ENCODE results near the gene HHAT. TPM values are rescaled to one million over a fixed set of nuclear protein-coding genes. Genes with fewer than 3 reads are reported as not detected.
A peak's percentile ranks its signal among the peaks of the same experiment; 100 is the strongest.

The HHAT gene
- total and polyA plus RNA-seq, 5 donors = 1.6 to 2.8 (median 2.3) TPM

- ATAC-seq = no peak
These were observed 244.4 kb downstream of the HHAT start for GRCh38 chr1:210573141-210573540.

DNA sequence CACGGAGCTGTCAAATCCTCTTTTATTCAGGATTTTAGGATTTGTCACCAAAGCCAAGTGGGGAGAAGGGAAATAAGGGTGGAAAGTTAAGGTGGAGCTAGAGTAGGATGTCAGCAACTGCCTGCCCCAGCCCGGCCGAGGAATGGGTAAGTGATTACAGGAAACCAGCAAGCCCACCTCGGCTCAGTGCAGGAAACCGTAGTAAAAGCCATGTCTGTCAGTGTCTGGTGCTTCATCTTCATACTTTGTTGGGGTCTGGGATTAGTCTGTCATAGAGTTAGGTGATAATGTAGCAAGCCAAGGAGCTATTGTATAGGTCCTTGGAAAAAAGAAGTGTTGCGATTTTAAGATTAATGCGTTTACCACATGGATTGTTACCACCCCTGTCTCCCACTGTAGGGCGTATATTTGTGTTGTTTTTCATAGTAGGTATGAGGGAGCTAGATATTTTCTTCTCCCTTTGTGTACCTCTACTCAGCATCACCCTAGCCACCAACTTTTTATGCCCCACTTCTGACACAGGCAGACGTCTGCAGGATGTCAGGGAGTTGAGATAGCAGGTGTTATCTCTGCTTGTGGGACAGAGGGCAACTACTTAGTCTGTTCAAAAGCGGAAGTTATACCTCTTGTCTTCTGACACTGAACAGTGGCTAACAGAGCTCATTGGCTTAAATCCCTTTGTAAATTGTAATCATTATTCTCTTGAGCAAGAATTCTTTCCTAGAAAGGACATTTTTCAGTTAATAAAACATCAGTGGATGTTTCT is 253.7 kb downstream of the HHAT start:
- WGBS = 53% methylated on average over 10 of the region's 10 CpGs
- H3K27me3 ChIP-seq (ENCODE audit: control insufficient read depth, insufficient read depth) = no peaks in the 10 kb centered on the region
- intact Hi-C loops (cut with DNase I) = loop anchor here in 2 of 4 donors (5.0 to 10.0 kb wide), 2 partner anchors 550 to 552 kb away; partner anchors contain the start of gene KCNH1 (in 2 of the 2)
- H3K27ac ChIP-seq (ENCODE audit: low read length) = no peak overlapping the region
- H3K9me3 ChIP-seq (ENCODE audit: control insufficient read depth, low read length) = no peaks in the 10 kb centered on the region
- H3K4me3 ChIP-seq (ENCODE audit: low read length) = no peak overlapping the region
- ATAC-seq (no peak), DNase-seq (no peak)
- no peaks in the 10 kb centered on the region for H3K4me1 ChIP-seq (ENCODE audit: control insufficient read depth, insufficient read depth, low read length)

More at GRCh38 chr1:210573141-210573540, 244.4 kb downstream of the HHAT start:
- H3K4me1 ChIP-seq (ENCODE audit: control insufficient read depth, insufficient read depth, low read length) = no peaks in the 10 kb centered on the region
- no peaks in the 10 kb centered on the region for H3K27me3 ChIP-seq (ENCODE audit: control insufficient read depth, insufficient read depth)
- WGBS = 89% methylated on average over 6 of the region's 6 CpGs
- intact Hi-C loops (cut with DNase I) = no loop called here
- no peak for DNase-seq
- no peak overlapping the region for H3K27ac ChIP-seq (ENCODE audit: low read length)
- no peaks in the 10 kb centered on the region for H3K9me3 ChIP-seq (ENCODE audit: control insufficient read depth, low read length)
- no peak overlapping the region for H3K4me3 ChIP-seq (ENCODE audit: low read length)

DNA sequence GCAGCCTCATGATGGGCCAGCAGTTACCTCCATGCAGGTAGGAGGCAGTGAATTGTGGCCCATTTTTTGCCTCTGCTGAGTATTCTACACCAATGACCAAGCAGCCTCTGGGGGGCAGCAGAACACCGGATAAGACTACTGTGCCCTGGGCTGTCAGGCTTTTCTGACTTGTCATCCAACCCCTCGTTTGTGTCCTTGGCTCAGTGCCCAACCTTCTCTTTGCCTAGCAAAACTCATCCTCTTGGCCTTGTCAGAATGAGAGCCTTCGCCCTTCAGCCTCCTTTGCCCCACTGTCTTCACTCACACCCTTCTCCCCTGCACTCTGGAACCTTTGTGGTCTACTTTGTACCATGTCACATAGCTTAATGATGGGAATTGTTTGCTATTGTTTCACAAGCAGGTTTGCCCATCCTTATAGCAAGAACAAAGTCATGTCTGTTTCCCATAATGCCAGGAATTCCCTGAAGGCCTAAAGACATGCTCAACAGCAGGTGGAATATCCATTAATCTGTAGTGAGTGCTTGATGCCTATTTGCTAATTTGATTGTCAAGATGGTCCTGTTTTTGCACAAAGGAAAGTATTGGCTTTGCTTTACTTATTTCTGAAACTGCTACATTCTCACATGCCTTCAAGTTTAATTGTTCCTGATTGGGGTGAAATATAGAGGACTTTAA is 255.9 kb downstream of the HHAT start:
- Histone ChIP-seq H3K27ac (ENCODE audit: low read length) (no peak overlapping the region), H3K9me3 (ENCODE audit: control insufficient read depth, low read length) (no peaks in the 10 kb centered on the region), H3K4me3 (ENCODE audit: low read length) (no peak overlapping the region), H3K4me1 (ENCODE audit: control insufficient read depth, insufficient read depth, low read length) (no peaks in the 10 kb centered on the region), H3K27me3 (ENCODE audit: control insufficient read depth, insufficient read depth) (no peaks in the 10 kb centered on the region)
- DNase-seq (peak; percentile 77 to 89 (median 83)), ATAC-seq (peak; percentile 78 to 86)
- 20% methylated on average over 3 of the region's 3 CpGs for WGBS
- intact Hi-C loops (cut with DNase I) = loop anchor here (2.0 to 10.0 kb wide), 3 partner anchors 548 to 550 kb away; partner anchors contain the start of gene KCNH1 (in 4 of the 4)

- no peak for ATAC-seq
- H3K4me1 ChIP-seq (ENCODE audit: control insufficient read depth, insufficient read depth, low read length) = no peaks in the 10 kb centered on the region
- DNase-seq = no peak
- no peak overlapping the region for H3K27ac ChIP-seq (ENCODE audit: low read length)
- intact Hi-C loops (cut with DNase I) = loop anchor here in 2 of 4 donors (5.0 to 10.0 kb wide), 2 partner anchors 546 to 548 kb away; partner anchors contain the start of gene KCNH1 (in 2 of the 2)
- no peaks in the 10 kb centered on the region for H3K27me3 ChIP-seq (ENCODE audit: control insufficient read depth, insufficient read depth)
- WGBS = 40% methylated on average over 4 of the region's 4 CpGs
- H3K9me3 ChIP-seq (ENCODE audit: control insufficient read depth, low read length) = no peaks in the 10 kb centered on the region
- no peak overlapping the region for H3K4me3 ChIP-seq (ENCODE audit: low read length)
These were observed 258.1 kb downstream of the HHAT start for GRCh38 chr1:210586771-210587170.

DNA sequence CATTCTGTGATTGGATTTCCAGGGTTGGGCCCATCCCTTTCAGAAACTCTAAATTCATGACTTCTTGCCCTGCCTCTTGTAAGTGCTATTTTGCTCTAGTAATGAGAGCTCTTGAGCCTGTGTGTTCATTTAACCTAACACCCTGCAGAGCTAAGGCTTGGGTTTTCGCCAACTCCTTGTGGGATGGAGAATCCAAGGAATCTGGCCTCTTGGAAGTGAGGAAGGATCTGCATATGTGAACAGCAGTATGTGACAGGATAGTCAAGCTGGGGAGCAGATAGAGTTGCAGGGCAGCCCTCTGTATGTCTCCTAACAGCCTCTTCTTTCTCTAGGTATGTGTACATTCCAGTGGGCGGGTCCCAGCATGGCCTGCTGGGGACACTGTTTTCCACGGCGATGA is 258.9 kb downstream of the HHAT start:
- Histone ChIP-seq H3K4me1 (ENCODE audit: control insufficient read depth, insufficient read depth, low read length) (no peaks in the 10 kb centered on the region), H3K4me3 (ENCODE audit: low read length) (no peak overlapping the region), H3K27ac (ENCODE audit: low read length) (no peak overlapping the region), H3K9me3 (ENCODE audit: control insufficient read depth, low read length) (no peaks in the 10 kb centered on the region), H3K27me3 (ENCODE audit: control insufficient read depth, insufficient read depth) (no peaks in the 10 kb centered on the region)
- ATAC-seq (no peak), DNase-seq (no peak)
- 92% methylated on average over 4 of the region's 4 CpGs for WGBS
- intact Hi-C loops (cut with DNase I) = loop anchor here in 2 of 4 donors (5.0 to 10.0 kb wide), 2 partner anchors 545 to 547 kb away; partner anchors contain the start of gene KCNH1 (in 2 of the 2)

DNA sequence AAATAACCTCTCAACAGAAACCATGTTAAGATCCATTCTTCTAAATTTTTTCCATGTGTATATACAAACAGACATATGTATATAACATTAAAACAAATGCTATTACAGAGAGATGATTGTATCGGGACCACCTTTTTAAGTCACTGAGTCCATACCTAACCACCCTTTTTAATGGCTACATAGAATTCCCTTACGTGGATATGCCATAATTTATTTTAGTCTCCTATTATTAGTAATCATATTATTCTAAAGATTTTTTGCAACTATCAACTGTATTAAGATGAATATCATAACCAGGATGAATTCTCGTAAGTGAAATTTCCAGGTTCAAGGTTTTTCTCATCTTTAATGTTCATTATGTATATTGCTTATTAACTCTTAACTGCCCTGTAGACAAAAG is 259.7 kb downstream of the HHAT start:
- ATAC-seq = no peak
- no peaks in the 10 kb centered on the region for H3K27me3 ChIP-seq (ENCODE audit: control insufficient read depth, insufficient read depth)
- H3K4me1 ChIP-seq (ENCODE audit: control insufficient read depth, insufficient read depth, low read length) = no peaks in the 10 kb centered on the region
- H3K9me3 ChIP-seq (ENCODE audit: control insufficient read depth, low read length) = no peaks in the 10 kb centered on the region
- no peak for DNase-seq
- 98% methylated on average over 3 of the region's 3 CpGs for WGBS
- no peak overlapping the region for H3K27ac ChIP-seq (ENCODE audit: low read length)
- intact Hi-C loops (cut with DNase I) = loop anchor here in 2 of 4 donors (5.0 to 10.0 kb wide), 2 partner anchors 544 to 546 kb away; partner anchors contain the start of gene KCNH1 (in 2 of the 2)
- no peak overlapping the region for H3K4me3 ChIP-seq (ENCODE audit: low read length)

GRCh38 chr1:210588946-210589345 is 260.2 kb downstream of the HHAT start:
- intact Hi-C loops (cut with DNase I) = loop anchor here in 2 of 4 donors (5.0 to 10.0 kb wide), 2 partner anchors 543 to 546 kb away; partner anchors contain the start of gene KCNH1 (in 2 of the 2)
- Histone ChIP-seq H3K27me3 (ENCODE audit: control insufficient read depth, insufficient read depth) (no peaks in the 10 kb centered on the region), H3K27ac (ENCODE audit: low read length) (no peak overlapping the region), H3K4me1 (ENCODE audit: control insufficient read depth, insufficient read depth, low read length) (no peaks in the 10 kb centered on the region), H3K9me3 (ENCODE audit: control insufficient read depth, low read length) (no peaks in the 10 kb centered on the region), H3K4me3 (ENCODE audit: low read length) (no peak overlapping the region)
- whole genome bisulfite sequencing = 84% methylated on average over 3 of the region's 3 CpGs
- DNase-seq (no peak), ATAC-seq (no peak)

- no peaks in the 10 kb centered on the region for H3K4me1 ChIP-seq (ENCODE audit: control insufficient read depth, insufficient read depth, low read length)
- no peak for DNase-seq
- H3K4me3 ChIP-seq (ENCODE audit: low read length) = no peak overlapping the region
- no peaks in the 10 kb centered on the region for H3K9me3 ChIP-seq (ENCODE audit: control insufficient read depth, low read length)
- no peak overlapping the region for H3K27ac ChIP-seq (ENCODE audit: low read length)
- H3K27me3 ChIP-seq (ENCODE audit: control insufficient read depth, insufficient read depth) = no peaks in the 10 kb centered on the region
- intact Hi-C loops (cut with DNase I) = no loop called here
- WGBS = 96% methylated on average over 1 of the region's 1 CpG
- no peak for ATAC-seq
These were observed 262.5 kb downstream of the HHAT start for GRCh38 chr1:210591214-210591613.

- H3K27ac ChIP-seq (ENCODE audit: low read length) = no peak overlapping the region
These were observed 265.9 kb downstream of the HHAT start for GRCh38 chr1:210594605-210595004.

DNA sequence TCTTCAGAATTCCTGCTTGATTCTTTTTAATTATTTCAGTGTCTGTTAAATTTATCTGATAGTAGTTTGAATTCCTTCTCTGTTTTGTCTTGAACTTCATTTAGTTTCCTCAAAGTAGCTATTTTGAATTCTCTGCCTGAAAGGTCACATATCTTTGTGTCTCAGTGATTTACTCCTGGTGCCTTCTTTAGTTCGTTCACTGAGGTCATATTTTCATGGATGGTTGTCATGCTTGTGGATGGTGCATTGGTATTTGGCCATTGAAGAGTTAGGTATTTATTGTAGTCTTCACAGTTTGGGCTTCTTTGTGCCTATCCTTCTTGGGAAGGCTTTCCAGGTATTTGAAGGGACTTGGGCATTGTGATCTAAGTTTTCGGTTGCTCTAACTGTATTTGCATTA is 267.9 kb downstream of the HHAT start:
- ATAC-seq = no peak
- intact Hi-C loops (cut with DNase I) = no loop called here

More at GRCh38 chr1:210594605-210595004, 265.9 kb downstream of the HHAT start:
- ATAC-seq (no peak), DNase-seq (no peak)
- intact Hi-C loops (cut with DNase I) = no loop called here
- Histone ChIP-seq H3K9me3 (ENCODE audit: control insufficient read depth, low read length) (no peaks in the 10 kb centered on the region), H3K4me1 (ENCODE audit: control insufficient read depth, insufficient read depth, low read length) (no peaks in the 10 kb centered on the region), H3K27me3 (ENCODE audit: control insufficient read depth, insufficient read depth) (no peaks in the 10 kb centered on the region), H3K4me3 (ENCODE audit: low read length) (no peak overlapping the region)
- 48% methylated on average over 3 of the region's 3 CpGs for WGBS

More for the DNA sequence above, 267.9 kb downstream of the HHAT start:
- Histone ChIP-seq H3K4me3 (ENCODE audit: low read length) (no peak overlapping the region), H3K27me3 (ENCODE audit: control insufficient read depth, insufficient read depth) (no peaks in the 10 kb centered on the region), H3K4me1 (ENCODE audit: control insufficient read depth, insufficient read depth, low read length) (no peaks in the 10 kb centered on the region), H3K27ac (ENCODE audit: low read length) (no peak overlapping the region), H3K9me3 (ENCODE audit: control insufficient read depth, low read length) (no peaks in the 10 kb centered on the region)
- 92% methylated on average over 2 of the region's 2 CpGs for WGBS
- no peak for DNase-seq

All from right cardiac atrium (tissue), 5 donors.